Esophagus squamous epithelium (tissue), 4 donors: Measurements from ENCODE around the gene MSANTD1.

ENCODE experiments used
- POLR2A ChIP-seq, 4 donors: fragments of 450-650 bp; IDR thresholded peaks; one replicate each; pipeline ENCODE4 v1.6.1; 2017; ENCODE audit warnings: antibody characterized with exemption in 4 of 4, mild to moderate bottlenecking in 4 of 4, moderate library complexity in 3 of 4
- TF ChIP-seq, protein P1 (sequence below), 6 experiments: fragments of 450-650 bp in 4 of 6; fragments of 200-600 bp in 2 of 6; sonication (generic) in 2 of 6; IDR thresholded peaks; one replicate each; pipeline ENCODE4 v1.5.1; 2016 to 2019; ENCODE audit warnings: antibody characterized with exemption in 6 of 6, mild to moderate bottlenecking in 4 of 6, moderate library complexity in 4 of 6

DNA sequence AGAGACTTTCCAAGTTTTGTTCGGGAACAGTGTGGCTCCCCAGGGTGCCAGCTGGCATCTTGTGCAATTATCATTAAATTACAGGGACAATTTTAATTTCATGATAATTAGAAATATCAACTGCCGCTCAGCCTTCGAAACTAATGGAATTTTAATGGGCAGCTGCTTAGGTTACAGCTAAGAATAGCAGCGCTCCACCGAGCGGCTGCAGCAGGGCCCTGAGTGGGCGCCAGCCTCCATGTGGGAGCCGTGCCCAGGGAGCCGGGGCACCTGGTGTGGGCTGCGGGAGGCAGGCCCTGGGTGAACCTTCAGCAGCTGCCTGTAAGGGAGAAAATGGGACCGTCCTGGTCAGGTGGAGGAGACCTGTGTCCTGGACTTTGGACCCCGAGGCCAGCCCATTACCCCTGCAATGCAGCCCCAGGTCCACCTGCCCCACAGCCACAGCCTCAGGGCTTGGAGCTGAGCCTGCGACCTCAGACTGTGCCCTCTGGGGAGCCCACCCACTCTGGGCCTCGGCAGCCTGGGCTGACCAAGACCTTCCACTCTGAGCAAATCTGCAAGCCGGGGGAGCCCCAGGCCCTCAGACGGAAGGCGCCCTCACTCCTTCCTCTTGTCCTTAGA, 21.1 kb downstream of the MSANTD1 start:
- no peak for TF ChIP-seq POLR2A (IDR thresholded peaks at IDR 0.05)
- TF ChIP-seq, protein P1, sequence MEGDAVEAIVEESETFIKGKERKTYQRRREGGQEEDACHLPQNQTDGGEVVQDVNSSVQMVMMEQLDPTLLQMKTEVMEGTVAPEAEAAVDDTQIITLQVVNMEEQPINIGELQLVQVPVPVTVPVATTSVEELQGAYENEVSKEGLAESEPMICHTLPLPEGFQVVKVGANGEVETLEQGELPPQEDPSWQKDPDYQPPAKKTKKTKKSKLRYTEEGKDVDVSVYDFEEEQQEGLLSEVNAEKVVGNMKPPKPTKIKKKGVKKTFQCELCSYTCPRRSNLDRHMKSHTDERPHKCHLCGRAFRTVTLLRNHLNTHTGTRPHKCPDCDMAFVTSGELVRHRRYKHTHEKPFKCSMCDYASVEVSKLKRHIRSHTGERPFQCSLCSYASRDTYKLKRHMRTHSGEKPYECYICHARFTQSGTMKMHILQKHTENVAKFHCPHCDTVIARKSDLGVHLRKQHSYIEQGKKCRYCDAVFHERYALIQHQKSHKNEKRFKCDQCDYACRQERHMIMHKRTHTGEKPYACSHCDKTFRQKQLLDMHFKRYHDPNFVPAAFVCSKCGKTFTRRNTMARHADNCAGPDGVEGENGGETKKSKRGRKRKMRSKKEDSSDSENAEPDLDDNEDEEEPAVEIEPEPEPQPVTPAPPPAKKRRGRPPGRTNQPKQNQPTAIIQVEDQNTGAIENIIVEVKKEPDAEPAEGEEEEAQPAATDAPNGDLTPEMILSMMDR (IDR thresholded peaks at IDR 0.05), result no peak
